GM12891 (cell line): ENCODE results near the gene RBM27.
"Not testable (repeated sequence)": the region's sequence is repeated elsewhere in the genome, so short reads cannot be mapped to it uniquely, and the experiment has no call there.

Source experiments
- DNase-seq: peaks from one replicate; pipeline ENCODE4 v3.0.0; 2011; ENCODE audit warnings: low spot score; ENCODE audit not compliant: insufficient read length
- FAIRE-seq: peaks from 2 replicates; lab custom pipeline; 2011; peaks lifted over from hg19 to GRCh38; lab: Jason Lieb, UNC
- PAX5 ChIP-seq: IDR thresholded peaks from 2 replicates; pipeline ENCODE4 v1.6.1; 2011; ENCODE audit warnings: low read length, moderate library complexity, mild to moderate bottlenecking; ENCODE audit not compliant: insufficient read depth, severe bottlenecking
- POLR2A ChIP-seq: IDR thresholded peaks from 2 replicates; pipeline ENCODE4 v1.6.1; 2011; ENCODE audit warnings: low read depth, low read length, control low read depth
- POLR2AphosphoS5 ChIP-seq: IDR thresholded peaks from 2 replicates; pipeline ENCODE4 v1.6.1; 2011; ENCODE audit warnings: low read depth, low read length, control low read depth
- POU2F2 ChIP-seq: IDR thresholded peaks from 2 replicates; pipeline ENCODE4 v1.6.1; 2011; ENCODE audit warnings: low read depth, mild to moderate bottlenecking, control low read depth, low read length, moderate library complexity
- SPI1 ChIP-seq: IDR thresholded peaks from 2 replicates; pipeline ENCODE4 v1.6.1; 2011; ENCODE audit warnings: low read depth, low read length, control low read depth
- TAF1 ChIP-seq: IDR thresholded peaks from 2 replicates; pipeline ENCODE4 v1.6.1; 2011; ENCODE audit warnings: low read depth, low read length, control low read depth

RBM27 gene

GRCh38 chr5:146206257-146206656 lies 2.9 kb downstream of the RBM27 start:
- FAIRE-seq: no peak
- TF ChIP-seq POU2F2 (no peak), TAF1 (no peak), PAX5 (no peak), POLR2AphosphoS5 (no peak), POLR2A (no peak), SPI1 (no peak)

GRCh38 chr5:146208916-146209522 lies 5.6 kb downstream of the RBM27 start:
- TF ChIP-seq POLR2A: no peak
- TF ChIP-seq POLR2AphosphoS5: no peak
- no peak for TF ChIP-seq SPI1
- no peak for TF ChIP-seq TAF1
- TF ChIP-seq POU2F2: no peak
- no peak for TF ChIP-seq PAX5
- no peak for DNase-seq

More at GRCh38 chr5:146206257-146206656, 2.9 kb downstream of the RBM27 start:
- DNase-seq: no peak

GRCh38 chr5:146209714-146210113 lies 6.3 kb downstream of the RBM27 start:
- FAIRE-seq: no peak
- TF ChIP-seq TAF1 (no peak), POLR2AphosphoS5 (no peak), PAX5 (no peak), POLR2A (no peak), SPI1 (no peak), POU2F2 (no peak)
- DNase-seq: no peak

More at GRCh38 chr5:146208916-146209522, 5.6 kb downstream of the RBM27 start:
- no peak for FAIRE-seq

- not testable (repeated sequence) for DNase-seq, FAIRE-seq
Measured at GRCh38 chr5:146210810-146211209, 7.4 kb downstream of the RBM27 start.

- TF ChIP-seq POU2F2: no peak
- TF ChIP-seq POLR2A: no peak
- TF ChIP-seq POLR2AphosphoS5: no peak
- no peak for TF ChIP-seq SPI1
- TF ChIP-seq TAF1: no peak
- no peak for TF ChIP-seq PAX5
- DNase-seq (no peak), FAIRE-seq (peak; percentile 20)
Measured at GRCh38 chr5:146213210-146213826, 9.9 kb downstream of the RBM27 start.

GRCh38 chr5:146214881-146215280 lies 11.5 kb downstream of the RBM27 start:
- DNase-seq: not testable (repeated sequence)
- peak; percentile 75 for FAIRE-seq
- peak; percentile 13 for TF ChIP-seq PAX5

GRCh38 chr5:146218168-146218567 lies 14.8 kb downstream of the RBM27 start:
- TF ChIP-seq POLR2A: no peak
- TF ChIP-seq PAX5: no peak
- TF ChIP-seq POU2F2: no peak
- no peak; the same call in 1 of the 2 replicates for TF ChIP-seq SPI1
- TF ChIP-seq TAF1: no peak
- TF ChIP-seq POLR2AphosphoS5: no peak
- DNase-seq: no peak
- no peak for FAIRE-seq

GRCh38 chr5:146219243-146219642 lies 15.8 kb downstream of the RBM27 start:
- FAIRE-seq (no peak), DNase-seq (no peak)
- no peak for TF ChIP-seq POLR2A
- TF ChIP-seq TAF1: no peak
- no peak for TF ChIP-seq SPI1
- no peak for TF ChIP-seq PAX5
- no peak for TF ChIP-seq POLR2AphosphoS5
- no peak for TF ChIP-seq POU2F2

- no peak for FAIRE-seq
- no peak for DNase-seq
- no peak for TF ChIP-seq POLR2AphosphoS5
- TF ChIP-seq POLR2A: no peak
- no peak for TF ChIP-seq POU2F2
- no peak for TF ChIP-seq PAX5
- TF ChIP-seq SPI1: no peak
- no peak for TF ChIP-seq TAF1
Measured at GRCh38 chr5:146221234-146221633, 17.8 kb downstream of the RBM27 start.

- no peak for DNase-seq
- TF ChIP-seq TAF1 (no peak), POU2F2 (no peak), POLR2AphosphoS5 (no peak), POLR2A (no peak), PAX5 (no peak), SPI1 (no peak)
- no peak for FAIRE-seq
Measured at GRCh38 chr5:146222005-146222404, 18.6 kb downstream of the RBM27 start.
